Astrocyte (in vitro differentiated cells and primary cell): Measurements from ENCODE around the gene KCNK10.

Experiments
- CTCF ChIP-seq: IDR thresholded peaks from 2 replicates; pipeline ENCODE4 v1.5.1; 2011; ENCODE audit warnings: low read depth, mild to moderate bottlenecking, inconsistent platforms, low read length, moderate library complexity; ENCODE audit not compliant: insufficient read depth
- EZH2 ChIP-seq: IDR thresholded peaks from 2 replicates; pipeline ENCODE4 v1.6.1; 2012; ENCODE audit warnings: mild to moderate bottlenecking, low read length, inconsistent platforms; ENCODE audit not compliant: insufficient read depth

DNA sequence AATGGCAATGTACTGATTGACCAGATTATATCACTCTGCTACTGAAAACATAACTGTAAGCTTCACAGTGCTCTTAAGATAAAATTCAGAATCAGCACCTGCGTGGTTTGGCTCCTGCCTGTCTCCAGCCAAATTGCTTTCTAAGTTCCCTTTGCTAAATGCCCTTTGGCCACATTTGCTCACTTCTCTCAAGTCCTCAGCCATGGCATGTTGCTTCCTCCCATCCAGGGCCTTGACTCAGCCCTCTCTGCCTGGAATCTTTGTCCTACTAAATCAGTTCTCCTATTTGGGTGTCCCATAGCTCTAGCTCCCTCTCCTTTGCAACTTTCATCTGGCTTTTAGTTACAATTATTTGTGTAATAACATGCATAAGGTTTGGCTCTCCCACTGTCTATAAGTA lies 71.4 kb downstream of the KCNK10 start:
- TF ChIP-seq CTCF: no peak
- no peak for TF ChIP-seq EZH2
